Colonic mucosa (tissue), 4 donors: Measurements from ENCODE around the gene EFTUD2. TPM values are rescaled to one million over a fixed set of nuclear protein-coding genes. Genes with fewer than 3 reads are reported as not detected.

Source experiments
- DNase-seq: peaks from one replicate; pipeline ENCODE4 v3.0.0-alpha.2; 2020
- H3K27ac ChIP-seq: fragments of 200-600 bp; one replicate; pipeline ENCODE4 v1.8.0; 2021
- H3K27me3 ChIP-seq: fragments of 200-600 bp; one replicate; pipeline ENCODE4 v1.8.0; 2021
- H3K36me3 ChIP-seq: fragments of 200-600 bp; one replicate; pipeline ENCODE4 v1.8.0; 2021
- H3K4me1 ChIP-seq: fragments of 200-600 bp; one replicate; pipeline ENCODE4 v1.8.0; 2021; ENCODE audit warnings: mild to moderate bottlenecking
- H3K4me3 ChIP-seq: fragments of 200-600 bp; one replicate; pipeline ENCODE4 v1.8.0; 2021
- H3K9ac ChIP-seq, 2 donors: one replicate each; pipeline ENCODE4 v1.7.0; 2013; ENCODE audit warnings: control low read depth in 2 of 2, low read depth in 2 of 2, low read length in 2 of 2
- H3K9me3 ChIP-seq: fragments of 200-600 bp; one replicate; pipeline ENCODE4 v1.8.0; 2021
- intact Hi-C: fragments of 100-400 bp; cut with DNase I; formaldehyde crosslinking; loops from one replicate; pipeline ENCODE4 v1.14.1; 2022
- total RNA-seq, 2 donors: library from RNA; stranded (reverse); fragmentation: NEBNext Ultra II Directional in 1 of 2; extraction: Animal tissue kit (Norgen Biotek cat#: 25700) in 1 of 2; gene quantifications; one replicate each; pipeline ENCODE4 v1.2.1, GENCODE V29; 2021
- TF ChIP-seq, protein P1 (sequence below): fragments of 200-600 bp; IDR thresholded peaks from one replicate; pipeline ENCODE4 v1.8.0; 2022; ENCODE audit warnings: antibody characterized with exemption, mild to moderate bottlenecking
- donor health status: healthy.
- donor health status: DM: no; HTN: no; CAD: no.
- donor health status: DM: no; HTN: no; CAD: no.

Gene EFTUD2
- total RNA-seq, 2 donors from 2014 or later, result 74.8 to 109 TPM

DNA sequence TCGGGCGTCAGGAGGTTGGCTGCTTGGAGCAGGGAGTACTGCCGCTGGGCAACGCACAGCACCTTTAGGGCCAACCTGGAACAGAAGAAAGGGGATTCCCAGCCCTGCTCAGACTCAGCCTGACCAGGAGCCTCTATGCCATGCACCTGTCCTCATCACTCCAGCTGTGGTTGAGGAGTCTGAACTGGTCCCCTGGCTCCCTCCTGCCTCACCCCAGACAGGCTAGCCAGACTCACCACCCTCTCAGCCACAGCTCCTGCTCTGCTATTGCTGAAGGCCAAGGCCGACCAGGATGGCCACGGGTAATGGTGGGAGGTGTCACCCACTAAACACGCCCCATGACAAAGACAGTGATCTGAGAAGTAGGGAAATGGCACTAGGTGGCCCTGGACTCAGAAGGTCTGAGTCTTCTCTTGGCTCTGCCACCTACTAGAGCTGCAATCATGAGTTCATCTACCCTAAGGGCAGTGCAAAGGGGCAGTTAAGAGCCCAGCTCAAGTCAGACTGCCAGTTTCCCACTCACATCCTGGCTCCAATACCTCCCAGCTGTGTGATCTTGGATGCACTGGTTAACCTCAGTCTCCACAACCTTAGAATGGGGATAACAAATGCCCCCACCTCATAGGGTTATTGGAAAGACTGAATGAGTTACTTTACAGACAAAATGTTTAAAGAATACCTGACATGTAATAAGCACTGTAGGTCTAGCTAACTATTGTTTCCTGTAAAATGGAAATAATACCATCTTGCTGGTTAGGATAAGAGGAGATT, 29.9 kb upstream of the EFTUD2 start:
- no peak overlapping the region for H3K27ac ChIP-seq
- H3K4me3 ChIP-seq, result no peak overlapping the region
- no peaks in the 10 kb centered on the region for H3K36me3 ChIP-seq
- H3K4me1 ChIP-seq, result no peaks in the 10 kb centered on the region
- intact Hi-C loops, result no loop called here
- TF ChIP-seq, protein P1, sequence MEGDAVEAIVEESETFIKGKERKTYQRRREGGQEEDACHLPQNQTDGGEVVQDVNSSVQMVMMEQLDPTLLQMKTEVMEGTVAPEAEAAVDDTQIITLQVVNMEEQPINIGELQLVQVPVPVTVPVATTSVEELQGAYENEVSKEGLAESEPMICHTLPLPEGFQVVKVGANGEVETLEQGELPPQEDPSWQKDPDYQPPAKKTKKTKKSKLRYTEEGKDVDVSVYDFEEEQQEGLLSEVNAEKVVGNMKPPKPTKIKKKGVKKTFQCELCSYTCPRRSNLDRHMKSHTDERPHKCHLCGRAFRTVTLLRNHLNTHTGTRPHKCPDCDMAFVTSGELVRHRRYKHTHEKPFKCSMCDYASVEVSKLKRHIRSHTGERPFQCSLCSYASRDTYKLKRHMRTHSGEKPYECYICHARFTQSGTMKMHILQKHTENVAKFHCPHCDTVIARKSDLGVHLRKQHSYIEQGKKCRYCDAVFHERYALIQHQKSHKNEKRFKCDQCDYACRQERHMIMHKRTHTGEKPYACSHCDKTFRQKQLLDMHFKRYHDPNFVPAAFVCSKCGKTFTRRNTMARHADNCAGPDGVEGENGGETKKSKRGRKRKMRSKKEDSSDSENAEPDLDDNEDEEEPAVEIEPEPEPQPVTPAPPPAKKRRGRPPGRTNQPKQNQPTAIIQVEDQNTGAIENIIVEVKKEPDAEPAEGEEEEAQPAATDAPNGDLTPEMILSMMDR, result no peak
- no peaks in the 10 kb centered on the region for H3K9me3 ChIP-seq
- no peaks in the 10 kb centered on the region for H3K27me3 ChIP-seq
- no peak for DNase-seq
- no peak overlapping the region for H3K9ac ChIP-seq

DNA sequence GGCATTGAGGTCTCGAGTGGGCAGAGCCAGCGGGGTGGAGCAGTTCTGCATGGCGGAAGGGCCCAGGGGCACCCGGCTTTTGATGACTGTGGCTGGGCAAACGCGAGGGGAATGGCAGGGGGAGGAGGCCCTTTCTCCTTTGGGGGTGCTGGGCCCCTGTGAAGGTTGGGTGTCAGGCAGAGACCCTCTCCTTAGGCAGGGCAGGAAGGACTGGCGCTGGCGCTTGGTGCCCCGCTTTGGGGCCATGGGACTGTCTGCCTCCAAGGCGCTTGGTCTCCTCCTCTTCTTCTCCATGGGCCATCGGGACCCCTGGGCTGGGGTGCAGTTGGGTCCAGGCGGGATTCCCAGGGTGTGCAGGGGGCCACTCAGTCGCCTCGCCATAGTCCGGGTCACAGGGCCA, 28.9 kb upstream of the EFTUD2 start:
- Histone ChIP-seq H3K36me3 (no peaks in the 10 kb centered on the region), H3K9me3 (no peaks in the 10 kb centered on the region), H3K4me1 (no peaks in the 10 kb centered on the region), H3K9ac (no peak overlapping the region), H3K27ac (no peak overlapping the region), H3K27me3 (no peaks in the 10 kb centered on the region), H3K4me3 (no peak overlapping the region)
- TF ChIP-seq, protein P1, result no peak
- intact Hi-C loops, result no loop called here
- no peak for DNase-seq

DNA sequence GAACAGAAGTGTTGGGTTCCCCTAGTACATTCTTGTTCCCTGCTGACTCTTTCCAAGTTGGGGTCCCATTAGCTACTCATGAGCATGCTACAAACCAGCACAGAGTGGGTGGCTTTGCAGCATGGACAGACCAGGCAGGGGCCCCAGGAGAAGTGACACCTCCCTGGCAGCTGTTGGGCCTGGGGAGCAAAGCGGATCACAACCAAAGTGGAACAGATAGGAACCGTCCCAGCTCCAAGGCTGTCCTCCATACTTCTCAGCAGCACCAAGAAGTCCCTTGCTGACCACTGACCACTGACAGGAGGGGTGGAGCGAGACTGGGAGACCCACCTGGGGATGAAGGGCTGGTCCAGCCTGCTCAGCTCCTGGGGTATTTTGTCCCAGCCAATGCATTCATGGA, 28.5 kb upstream of the EFTUD2 start:
- Histone ChIP-seq H3K4me3 (no peak overlapping the region), H3K9me3 (no peaks in the 10 kb centered on the region), H3K36me3 (no peaks in the 10 kb centered on the region), H3K9ac (no peak overlapping the region), H3K27me3 (no peaks in the 10 kb centered on the region), H3K4me1 (no peaks in the 10 kb centered on the region), H3K27ac (no peak overlapping the region)
- TF ChIP-seq, protein P1, result no peak
- intact Hi-C loops, result no loop called here
- no peak for DNase-seq

DNA sequence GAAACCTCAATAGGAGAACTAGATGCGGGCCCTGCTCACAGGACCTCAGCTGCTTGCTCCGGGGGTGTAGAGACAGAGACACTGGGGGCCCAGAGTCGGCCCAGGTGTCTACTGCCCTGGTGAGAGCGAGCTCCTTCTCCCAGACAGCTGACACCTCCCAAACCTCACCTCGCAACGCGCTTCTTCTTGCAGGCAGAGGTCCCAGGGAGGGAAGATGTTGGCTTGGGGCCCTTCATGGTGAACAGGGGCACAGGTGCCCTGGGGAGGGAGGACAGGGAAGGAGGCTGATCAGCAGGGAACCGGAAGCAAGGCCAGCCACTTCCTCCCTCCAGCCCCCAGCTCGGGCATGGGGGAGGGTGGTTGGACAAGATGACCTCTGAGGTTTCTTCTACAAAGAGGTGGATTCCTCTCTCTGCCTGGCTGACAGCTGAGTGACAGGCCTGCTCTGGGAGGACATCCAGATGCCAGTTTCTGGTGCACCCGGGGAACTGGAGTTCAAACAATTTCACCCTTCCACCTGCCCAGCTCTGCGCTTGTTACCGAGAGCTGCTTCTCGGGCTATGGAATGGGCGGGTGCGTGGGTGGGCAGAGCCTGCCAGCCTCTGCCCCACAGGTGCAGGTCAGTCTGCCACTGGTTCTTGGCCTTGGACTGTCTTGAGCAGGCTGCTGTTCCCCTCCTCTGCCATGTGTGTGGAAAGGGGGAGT, 27.7 kb upstream of the EFTUD2 start:
- Histone ChIP-seq H3K4me3 (no peak overlapping the region), H3K27me3 (no peaks in the 10 kb centered on the region), H3K9ac (no peak overlapping the region), H3K9me3 (no peaks in the 10 kb centered on the region), H3K27ac (no peak overlapping the region), H3K36me3 (no peaks in the 10 kb centered on the region), H3K4me1 (no peaks in the 10 kb centered on the region)
- intact Hi-C loops, result no loop called here
- TF ChIP-seq, protein P1, result no peak
- DNase-seq, result no peak

DNA sequence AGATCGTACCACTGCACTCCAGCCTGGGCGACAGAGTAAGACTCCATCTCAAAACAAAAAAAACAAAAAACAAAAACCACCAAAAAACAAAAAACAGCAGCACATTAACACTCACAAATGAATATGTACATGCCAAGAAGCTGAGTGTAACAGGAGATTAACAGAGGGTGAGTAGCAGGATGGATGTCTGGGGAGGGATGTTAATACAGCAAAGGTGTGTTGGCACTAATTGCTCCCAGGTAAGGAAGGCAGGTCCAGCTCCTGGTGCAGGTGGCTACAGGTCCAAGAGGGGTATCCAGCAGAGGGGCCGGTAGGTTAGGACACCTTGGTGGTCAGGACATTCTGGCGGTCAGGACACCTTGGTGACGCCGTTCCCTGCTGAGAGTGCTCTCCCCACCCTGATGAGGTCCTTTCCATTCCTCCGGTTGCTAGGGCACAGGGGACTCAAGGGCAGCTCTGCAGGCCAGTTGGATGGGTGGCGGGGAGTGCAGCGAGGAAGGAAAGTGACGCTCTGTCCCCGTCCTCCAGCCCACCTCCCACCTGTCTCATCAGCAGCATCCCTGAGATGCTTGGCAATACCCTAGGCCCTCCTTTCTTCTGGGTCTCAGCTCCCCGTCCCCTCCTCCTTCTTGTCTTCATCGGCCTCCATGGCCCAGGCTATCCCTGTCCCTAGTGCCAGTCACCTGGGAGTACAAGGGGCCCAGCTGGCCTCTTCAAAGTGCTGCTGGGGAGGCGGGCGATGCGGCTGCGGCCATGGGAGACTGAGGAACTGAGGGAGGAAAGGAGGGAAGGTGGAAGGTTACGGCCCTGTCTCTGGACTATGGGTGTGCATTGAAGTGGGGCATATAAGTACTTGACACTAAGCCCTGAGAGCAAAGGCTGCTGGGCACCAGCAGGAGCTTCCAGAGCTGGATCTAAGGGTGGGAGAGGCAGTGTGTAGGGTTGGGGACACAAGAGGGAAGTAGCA, 26.8 kb upstream of the EFTUD2 start:
- DNase-seq, result no peak
- H3K36me3 ChIP-seq, result no peaks in the 10 kb centered on the region
- intact Hi-C loops, result no loop called here

More for the DNA sequence above, 26.8 kb upstream of the EFTUD2 start:
- Histone ChIP-seq H3K4me1 (no peaks in the 10 kb centered on the region), H3K27me3 (no peaks in the 10 kb centered on the region), H3K4me3 (no peak overlapping the region), H3K27ac (no peak overlapping the region), H3K9ac (no peak overlapping the region), H3K9me3 (no peaks in the 10 kb centered on the region)
- TF ChIP-seq, protein P1, result no peak
